Activated CD4-positive, alpha-beta T cell treated with anti-CD3 and anti-CD28 coated beads for 36 hours (primary cell): ENCODE measurements around the gene DNAH10. TPM values are rescaled to one million over a fixed set of nuclear protein-coding genes. Genes with fewer than 3 reads are reported as not detected.

Source experiments
- ATAC-seq: fragments of 200-7000 bp; cut with Tn5 transposase; one replicate; pipeline ENCODE4 v1.10.0; 2021; ENCODE audit warnings: mild to moderate bottlenecking, moderate library complexity
- CTCF ChIA-PET: fragments of 350-600 bp; sonication (Branson Sonifier 250); formaldehyde crosslinking; loops from one replicate; lab custom pipeline; 2021; ENCODE audit warnings: antibody characterized with exemption; lab: Charles Lee
- POLR2A ChIA-PET: fragments of 350-600 bp; sonication (Branson Sonifier 250); formaldehyde crosslinking; loops from one replicate; lab custom pipeline; 2021; ENCODE audit warnings: antibody characterized with exemption, inconsistent platforms; lab: Charles Lee
- DNase-seq: peaks from one replicate; pipeline ENCODE4 v3.0.0-alpha.2; 2020
- H3K27ac Mint-ChIP-seq: one replicate; pipeline ENCODE4 v1.8.0; 2021; ENCODE audit warnings: mixed read lengths
- H3K27me3 Mint-ChIP-seq: one replicate; pipeline ENCODE4 v1.8.0; 2021; ENCODE audit warnings: mixed read lengths
- H3K36me3 Mint-ChIP-seq: one replicate; pipeline ENCODE4 v1.8.0; 2021; ENCODE audit warnings: low read depth, mixed read lengths
- H3K4me1 Mint-ChIP-seq: one replicate; pipeline ENCODE4 v1.8.0; 2021; ENCODE audit warnings: mixed read lengths
- H3K4me3 Mint-ChIP-seq: one replicate; pipeline ENCODE4 v1.8.0; 2021; ENCODE audit warnings: mild to moderate bottlenecking, moderate library complexity, mixed read lengths
- H3K9me3 Mint-ChIP-seq: one replicate; pipeline ENCODE4 v1.8.0; 2021; ENCODE audit warnings: low read depth, mixed read lengths
- intact Hi-C, 2 experiments: fragments of 100-400 bp; cut with DNase I in 1 of 2; cut with micrococcal nuclease in 1 of 2; formaldehyde crosslinking; loops; one replicate each; pipeline versions ENCODE4 v1.14.2 to v1.15.1; 2022 to 2024; cut with DNase I, micrococcal nuclease
- total RNA-seq, 2 experiments: library from RNA; stranded (reverse); gene quantifications; one replicate each; pipeline ENCODE4 v1.2.3, GENCODE V29; 2021

The DNAH10 gene
- total RNA-seq, 2 experiments from 2014 or later, result 0.16 to 0.37 TPM

DNA sequence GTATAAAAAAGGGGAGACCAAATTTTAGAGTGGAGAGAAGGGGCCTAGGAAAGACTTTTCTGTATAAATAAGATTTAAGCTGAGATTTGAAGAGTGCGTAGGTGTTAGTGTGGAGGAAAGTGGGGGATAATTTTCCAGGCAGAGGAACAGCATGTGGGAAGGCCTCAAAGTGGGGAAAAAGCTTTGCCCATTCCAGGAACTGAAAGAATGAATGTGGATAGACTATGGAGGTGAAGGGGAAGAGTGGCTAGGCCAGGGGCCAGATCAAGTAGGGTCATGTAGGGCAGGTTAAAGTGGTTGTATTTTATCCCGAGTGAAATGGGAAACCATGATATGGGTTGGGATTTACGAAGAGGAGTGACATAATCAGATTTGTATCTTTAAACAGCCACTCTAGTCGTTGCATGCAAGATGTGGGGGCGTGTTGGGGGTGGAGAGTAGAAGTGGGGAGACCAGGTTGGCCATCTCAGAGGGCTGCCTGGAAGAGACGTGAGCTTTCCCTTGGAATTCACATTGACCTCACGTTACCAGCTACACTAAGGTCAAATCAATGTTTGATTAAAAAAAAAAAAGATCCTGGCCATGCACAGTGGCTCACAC is 214.2 kb downstream of the DNAH10 start:
- Mint-ChIP-seq H3K27ac (no peak overlapping the region), H3K9me3 (no peaks in the 10 kb centered on the region), H3K27me3 (no peaks in the 10 kb centered on the region), H3K4me3 (no peak overlapping the region), H3K4me1 (peaks cover 26% of the 10 kb centered on the region), H3K36me3 (peaks cover 11% of the 10 kb centered on the region)
- intact Hi-C loops, result no loop called here
- no peak for DNase-seq
- ChIA-PET POLR2A (interaction anchor here (0.6 to 0.7 kb wide), 2 partner anchors 67 to 120 kb away, joined by 3 read pairs; no protein-coding TSS in a partner anchor), CTCF (interaction anchor here (0.7 to 1.4 kb wide), 3 partner anchors 9 to 163 kb away, joined by 3 to 5 read pairs (median 4); no protein-coding TSS in a partner anchor)
- ATAC-seq, result no peak

DNA sequence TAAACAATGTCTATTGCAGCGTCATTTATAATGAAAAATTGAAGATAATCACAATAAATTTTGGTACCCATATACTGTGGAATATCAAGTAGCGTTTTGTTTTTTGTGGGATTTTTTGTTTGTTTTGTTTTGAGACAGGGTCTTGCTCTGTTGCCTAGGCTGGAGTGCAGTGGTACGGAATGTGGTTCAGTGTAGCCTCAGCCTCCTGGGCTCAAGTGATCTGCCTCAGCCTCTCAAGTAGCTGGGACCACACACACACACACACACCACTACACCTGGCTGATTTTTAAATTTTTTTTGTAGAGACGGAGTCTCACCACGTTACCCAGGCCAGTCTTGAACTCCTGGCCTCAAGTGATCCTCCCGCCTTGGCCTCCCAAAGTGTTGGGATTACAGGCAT is 217.5 kb downstream of the DNAH10 start:
- peaks cover 11% of the 10 kb centered on the region for H3K36me3 Mint-ChIP-seq
- intact Hi-C loops, result no loop called here
- ChIA-PET CTCF (interaction anchor here (0.6 kb wide), 1 partner anchor 91 kb away, joined by 3 read pairs; no protein-coding TSS in a partner anchor), POLR2A (no interaction called here)
- no peaks in the 10 kb centered on the region for H3K9me3 Mint-ChIP-seq
- no peak overlapping the region for H3K27ac Mint-ChIP-seq
- ATAC-seq (no peak), DNase-seq (no peak)
- no peak overlapping the region for H3K4me3 Mint-ChIP-seq
- no peaks in the 10 kb centered on the region for H3K27me3 Mint-ChIP-seq
- peaks cover 24% of the 10 kb centered on the region for H3K4me1 Mint-ChIP-seq

DNA sequence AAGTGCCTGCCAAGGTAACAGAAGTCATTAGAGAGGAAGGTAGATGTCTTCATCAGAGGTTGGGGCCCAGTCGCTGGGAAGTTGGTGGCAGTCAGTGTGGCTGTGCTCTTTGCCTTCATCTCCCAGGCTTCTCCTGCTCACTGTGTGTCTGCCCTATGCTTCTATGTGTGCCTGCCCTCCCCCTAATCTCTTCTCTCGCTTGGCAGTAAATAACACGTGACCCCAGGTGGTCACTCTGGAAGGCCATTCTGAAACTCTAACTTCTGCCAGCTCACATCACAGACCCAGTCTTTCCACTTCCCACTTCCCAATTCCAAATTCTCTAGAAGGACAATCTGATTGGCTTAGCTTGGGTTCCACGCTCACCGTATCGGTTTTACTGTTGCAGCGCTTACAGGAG is 220.2 kb downstream of the DNAH10 start:
- H3K27me3 Mint-ChIP-seq, result no peaks in the 10 kb centered on the region
- POLR2A ChIA-PET, result no interaction called here
- no peak overlapping the region for H3K4me3 Mint-ChIP-seq
- peaks cover 5% of the 10 kb centered on the region for H3K36me3 Mint-ChIP-seq
- DNase-seq (no peak), ATAC-seq (no peak)
- no peak overlapping the region for H3K27ac Mint-ChIP-seq
- H3K9me3 Mint-ChIP-seq, result no peaks in the 10 kb centered on the region
- H3K4me1 Mint-ChIP-seq, result peaks cover 18% of the 10 kb centered on the region
- intact Hi-C loops, result no loop called here
- CTCF ChIA-PET, result interaction anchor here (1.0 to 6.6 kb wide), 3 partner anchors 24 to 78 kb away, joined by 3 to 60 read pairs (median 3); no protein-coding TSS in a partner anchor

DNA sequence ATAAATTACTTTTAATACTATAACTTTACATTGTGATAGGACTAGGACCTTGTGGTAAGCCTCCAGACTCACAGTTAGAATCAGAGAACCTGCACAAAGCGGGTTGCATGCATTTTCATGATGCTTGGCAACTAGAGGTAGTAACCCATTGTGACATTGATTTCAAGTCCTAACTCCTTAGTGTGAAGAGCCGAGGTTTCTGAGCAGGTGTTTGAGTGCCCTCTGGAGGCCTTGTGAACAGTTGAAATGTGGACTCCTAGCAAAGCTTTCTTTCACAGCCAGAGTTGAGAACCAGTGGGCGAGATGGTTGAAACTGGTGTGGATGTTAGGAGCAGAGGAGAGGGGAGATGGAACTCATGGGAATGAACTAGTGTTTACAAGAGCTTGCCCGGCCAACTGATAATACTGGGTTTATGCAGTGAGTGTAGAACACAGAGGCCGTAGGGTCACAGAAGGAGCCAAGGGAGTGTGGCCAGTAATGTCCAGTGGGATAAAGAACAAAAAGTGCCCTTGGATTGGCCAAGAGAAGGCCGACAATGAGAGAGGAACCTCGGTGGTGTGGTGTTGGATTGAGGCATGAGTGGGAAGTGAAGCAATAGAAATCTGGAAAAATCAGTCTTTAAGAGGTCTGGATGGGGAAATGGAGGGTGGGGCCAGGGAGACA is 221.9 kb downstream of the DNAH10 start:
- DNase-seq (peak; percentile 65), ATAC-seq (peak; percentile 90)
- Mint-ChIP-seq H3K27me3 (no peaks in the 10 kb centered on the region), H3K27ac (no peak overlapping the region), H3K36me3 (peaks cover 15% of the 10 kb centered on the region), H3K9me3 (no peaks in the 10 kb centered on the region), H3K4me1 (peaks cover 18% of the 10 kb centered on the region), H3K4me3 (no peak overlapping the region)
- CTCF ChIA-PET, result interaction anchor here (0.6 to 6.6 kb wide), 15 partner anchors 8 to 180 kb away, joined by 3 to 60 read pairs (median 4); no protein-coding TSS in a partner anchor
- POLR2A ChIA-PET, result interaction anchor here (0.6 kb wide), 1 partner anchor 12 kb away, joined by 3 read pairs; no protein-coding TSS in a partner anchor
- intact Hi-C loops, result loop anchor here (1.0 kb wide), 2 partner anchors 79 to 183 kb away; no protein-coding TSS in a partner anchor

DNA sequence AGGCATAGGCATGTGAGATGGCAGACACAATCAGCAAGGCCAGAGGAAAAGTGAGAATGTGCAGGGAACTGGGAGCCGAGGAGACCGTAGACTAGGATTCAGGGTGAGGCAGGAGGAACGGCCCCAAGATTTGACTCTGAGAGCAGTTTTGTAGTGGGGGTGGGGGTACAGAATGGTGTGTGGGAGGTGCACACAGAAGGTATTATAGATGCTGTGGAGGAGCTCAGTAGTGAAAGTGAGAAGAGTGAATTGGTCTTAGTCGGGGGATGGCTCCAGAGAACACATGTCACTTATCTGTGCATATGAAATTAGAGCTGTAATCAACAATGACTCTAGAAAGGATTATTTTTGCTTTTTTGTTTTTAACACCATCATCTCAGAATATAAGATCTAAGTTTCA is 222.8 kb downstream of the DNAH10 start:
- Mint-ChIP-seq H3K4me3 (no peak overlapping the region), H3K27ac (no peak overlapping the region), H3K9me3 (no peaks in the 10 kb centered on the region), H3K27me3 (no peaks in the 10 kb centered on the region), H3K36me3 (peaks cover 23% of the 10 kb centered on the region), H3K4me1 (peaks cover 19% of the 10 kb centered on the region)
- POLR2A ChIA-PET, result interaction anchor here (0.6 kb wide), 1 partner anchor 13 kb away, joined by 3 read pairs; no protein-coding TSS in a partner anchor
- DNase-seq, result no peak
- CTCF ChIA-PET, result interaction anchor here (0.7 to 6.6 kb wide), 8 partner anchors 9 to 94 kb away, joined by 3 to 60 read pairs (median 4); no protein-coding TSS in a partner anchor
- intact Hi-C loops, result loop anchor here (1.0 kb wide), 2 partner anchors 80 to 184 kb away; no protein-coding TSS in a partner anchor
- no peak for ATAC-seq

Other genes starting within 250 kb of the DNAH10 start
- gene RILPL1, start 228.6 kb upstream of the DNAH10 start, total RNA-seq, result 1 to 10 TPM; 4.7 to 5.3 TPM
- 100 to 1,000 TPM; 132 to 165 TPM for gene TMED2, start 177.7 kb upstream of the DNAH10 start, total RNA-seq
- gene DDX55, start 160.2 kb upstream of the DNAH10 start, total RNA-seq, result 10 to 100 TPM; 44.3 to 49.4 TPM
- 10 to 100 TPM; 52.7 to 61.0 TPM for gene EIF2B1, start 128.6 kb upstream of the DNAH10 start, total RNA-seq
- 10 to 100 TPM; 60.4 to 77.1 TPM for gene GTF2H3, start 128.5 kb upstream of the DNAH10 start, total RNA-seq
- gene TCTN2, start 91.2 kb upstream of the DNAH10 start, total RNA-seq, result 1 to 10 TPM; 4.4 to 4.5 TPM
- 10 to 100 TPM; 71.9 to 79.1 TPM for gene ATP6V0A2, start 49.9 kb upstream of the DNAH10 start, total RNA-seq
- 10 to 100 TPM in 1 of 2 experiments, 1 to 10 TPM in 1; 8.7 to 11.0 TPM for gene CCDC92, start 210.5 kb downstream of the DNAH10 start, total RNA-seq
- 10 to 100 TPM; 46.4 to 48.3 TPM for gene ZNF664, start 210.9 kb downstream of the DNAH10 start, total RNA-seq